Heart right ventricle (tissue), 16 donors: ENCODE measurements around the gene SLC25A31. TPM values are rescaled to one million over a fixed set of nuclear protein-coding genes. Genes with fewer than 3 reads are reported as not detected.

Source experiments
- ATAC-seq, 8 donors: fragments of 200-7000 bp; cut with Tn5 transposase; one replicate each; pipeline ENCODE4 v1.9.1; 2020; ENCODE audit warnings: mild to moderate bottlenecking in 8 of 8, moderate library complexity in 8 of 8, moderate number of reproducible peaks in 1 of 8
- DNase-seq, 2 donors: peaks; one replicate each; pipeline ENCODE4 v3.0.0-alpha.2; 2020
- H3K27ac ChIP-seq, 10 donors: fragments of 200-600 bp; sonication (generic) in 2 of 10; one replicate each; pipeline versions ENCODE4 v1.5.0 to v1.8.0; 2020 to 2022; ENCODE audit warnings: mild to moderate bottlenecking in 3 of 10
- H3K27me3 ChIP-seq, 7 donors: fragments of 200-600 bp; one replicate each; pipeline ENCODE4 v1.8.0; 2021 to 2022; ENCODE audit warnings: mild to moderate bottlenecking in 2 of 7
- H3K36me3 ChIP-seq, 9 donors: fragments of 200-600 bp; sonication (generic) in 1 of 9; one replicate each; pipeline versions ENCODE4 v1.5.0 to v1.8.0; 2020 to 2022; ENCODE audit warnings: mild to moderate bottlenecking in 2 of 9
- H3K4me1 ChIP-seq, 9 donors: fragments of 200-600 bp; sonication (generic) in 1 of 9; one replicate each; pipeline versions ENCODE4 v1.5.0 to v1.8.0; 2020 to 2022; ENCODE audit warnings: mild to moderate bottlenecking in 4 of 9
- H3K4me3 ChIP-seq, 10 donors: fragments of 200-600 bp; sonication (generic) in 2 of 10; one replicate each; pipeline versions ENCODE4 v1.5.0 to v1.8.0; 2020 to 2022; ENCODE audit warnings: mild to moderate bottlenecking in 7 of 10, moderate library complexity in 2 of 10
- H3K9me3 ChIP-seq, 11 donors: fragments of 200-600 bp in 10 of 11; sonication (generic) in 2 of 11; one replicate each; pipeline versions ENCODE4 v1.5.0 to v1.8.0; 2013 to 2022; ENCODE audit warnings: mild to moderate bottlenecking in 2 of 11, control low read depth in 1 of 11, moderate library complexity in 1 of 11
- CTCF ChIP-seq, 9 donors: fragments of 200-600 bp; sonication (generic) in 2 of 9; IDR thresholded peaks; one replicate each; pipeline versions ENCODE4 v1.5.0 to v1.8.0; 2021 to 2022; ENCODE audit warnings: antibody characterized with exemption in 9 of 9, mild to moderate bottlenecking in 5 of 9, moderate library complexity in 1 of 9
- WGBS, 2 donors: extraction: QIAGEN DNeasy Blood & Tissue Kit; methylation state at CpG; one replicate each; pipeline ENCODE4 v1.1.7; 2013; ENCODE audit warnings: inconsistent platforms in 1 of 2; 5-methylcytosine and 5-hydroxymethylcytosine counted together
- intact Hi-C, 10 donors: fragments of 100-400 bp; cut with DNase I; formaldehyde crosslinking; loops; one replicate each; pipeline versions ENCODE4 v1.11.1 to v1.14.2; 2022
- polyA plus RNA-seq, 2 donors: library from polyadenylated mRNA; stranded (reverse); fragments of 200-250 nt; gene quantifications; one replicate each; pipeline ENCODE4 v1.2.3, GENCODE V29; 2013
- total RNA-seq, 10 donors: library from RNA; stranded (reverse); fragmentation: NEBNext Ultra II Directional in 3 of 10; extraction: Animal tissue kit (Norgen Biotek cat#: 25700) in 3 of 10; gene quantifications; one replicate each; pipeline versions ENCODE4 v1.2.1 to v1.2.4, GENCODE V29; 2021 to 2023
- donor health status: Arrhythmogenic right ventricular cardiomyopathy.
- donor health status: ischemic (EF 13 %, LVEDD 7.1; RV severe dilation, severe dysfunction).
- donor health status: healthy with polysubstance abuse.
- donor health status: DM: no; HTN: yes; CAD: no.
- donor health status: DM: no; HTN: no; CAD: no.
- donor health status: ischemic (EF 25% LVEDD 6.9; RV normal size, moderate dysfunction).
- donor health status: ischemic (EF 25% LVEDD 5.7; RV mildly dilated, moderate dysfunction).
- donor health status: healthy.
- donor health status: DM: yes; HTN: yes; CAD: no.
- donor health status: Ischemic cardiomyopathy.
- donor health status: ischemic (EF 35%, LVEDD 5.7; RV mildly dilated, moderate dysfunction).
- donor health status: nonischemic (EF 11% LVEDD 7.7; RV severe dilation, severe dysfunction).
- donor health status: DM: yes; HTN: yes; CAD: no.
- donor health status: PGD.
- donor health status: ischemic (EF 29% LVEDD 5.4; RV normal size, mild dysfunction).
- donor health status: nonischemic (EF 23%, LVEDD 6.1; RV moderate dilation, normal function).

SLC25A31 gene
- total and polyA plus RNA-seq, 12 donors: not detected

GRCh38 chr4:127822430-127822829, 92.2 kb downstream of the SLC25A31 start:
- no peak overlapping the region for H3K27ac ChIP-seq
- TF ChIP-seq CTCF (IDR thresholded peaks at IDR 0.05): no peak
- no peaks in the 10 kb centered on the region for H3K4me1 ChIP-seq
- intact Hi-C loops: no loop called here
- no peak for ATAC-seq
- H3K9me3 ChIP-seq: no peaks in the 10 kb centered on the region
- no peaks in the 10 kb centered on the region for H3K27me3 ChIP-seq
- DNase-seq: no peak
- WGBS, 2 donors: 52 to 70% methylated on average over 2 of the region's 2 CpGs
- no peak overlapping the region for H3K4me3 ChIP-seq
- peaks cover 0 to 79% (median 9%) of the 10 kb centered on the region in 9 donors for H3K36me3 ChIP-seq

Other genes with a start within 250 kb of the SLC25A31 start
- 1 to 10 TPM; 3.0 to 6.9 (median 4.5) TPM for gene INTU, start 97.4 kb upstream of the SLC25A31 start, total RNA-seq
- 1 to 10 TPM; 1.3 to 8.9 TPM for gene INTU, start 97.4 kb upstream of the SLC25A31 start, polyA plus RNA-seq
- 10 to 100 TPM in 6 of 10 donors, 1 to 10 TPM in 4; 2.4 to 21.9 (median 15.6) TPM for gene HSPA4L, start 51.9 kb downstream of the SLC25A31 start, total RNA-seq
- gene HSPA4L, start 51.9 kb downstream of the SLC25A31 start, polyA plus RNA-seq: 1 to 10 TPM; 1.2 to 1.8 TPM
- 1 to 10 TPM in 2 of 10 donors, under 1 TPM in 8; 0.25 to 3.7 (median 0.62) TPM for gene PLK4, start 150.5 kb downstream of the SLC25A31 start, total RNA-seq
- gene PLK4, start 150.5 kb downstream of the SLC25A31 start, polyA plus RNA-seq: under 1 TPM; 0.22 to 0.43 TPM
- 10 to 100 TPM in 6 of 10 donors, 1 to 10 TPM in 4; 6.9 to 14.3 (median 11.0) TPM for gene MFSD8, start 234.8 kb downstream of the SLC25A31 start, total RNA-seq
- gene MFSD8, start 234.8 kb downstream of the SLC25A31 start, polyA plus RNA-seq: 10 to 100 TPM in 1 of 2 donors, 1 to 10 TPM in 1; 3.7 to 15.0 TPM
- gene ABHD18, start 235.0 kb downstream of the SLC25A31 start, total RNA-seq: 10 to 100 TPM; 12.6 to 55.9 (median 30.4) TPM
- gene ABHD18, start 235.0 kb downstream of the SLC25A31 start, polyA plus RNA-seq: 1 to 10 TPM; 4.7 to 6.3 TPM